OCI-M2 (cell line): ENCODE results near the gene SPATA33.
"Not testable (repeated sequence)": the region's sequence is repeated elsewhere in the genome, so short reads cannot be mapped to it uniquely, and the experiment has no call there.

Experiments
- DNase-seq: peaks from one replicate; lab custom pipeline; 2025; ENCODE audit not compliant: unreplicated experiment; lab: John Stamatoyannopoulos, UW

SPATA33 gene

DNA sequence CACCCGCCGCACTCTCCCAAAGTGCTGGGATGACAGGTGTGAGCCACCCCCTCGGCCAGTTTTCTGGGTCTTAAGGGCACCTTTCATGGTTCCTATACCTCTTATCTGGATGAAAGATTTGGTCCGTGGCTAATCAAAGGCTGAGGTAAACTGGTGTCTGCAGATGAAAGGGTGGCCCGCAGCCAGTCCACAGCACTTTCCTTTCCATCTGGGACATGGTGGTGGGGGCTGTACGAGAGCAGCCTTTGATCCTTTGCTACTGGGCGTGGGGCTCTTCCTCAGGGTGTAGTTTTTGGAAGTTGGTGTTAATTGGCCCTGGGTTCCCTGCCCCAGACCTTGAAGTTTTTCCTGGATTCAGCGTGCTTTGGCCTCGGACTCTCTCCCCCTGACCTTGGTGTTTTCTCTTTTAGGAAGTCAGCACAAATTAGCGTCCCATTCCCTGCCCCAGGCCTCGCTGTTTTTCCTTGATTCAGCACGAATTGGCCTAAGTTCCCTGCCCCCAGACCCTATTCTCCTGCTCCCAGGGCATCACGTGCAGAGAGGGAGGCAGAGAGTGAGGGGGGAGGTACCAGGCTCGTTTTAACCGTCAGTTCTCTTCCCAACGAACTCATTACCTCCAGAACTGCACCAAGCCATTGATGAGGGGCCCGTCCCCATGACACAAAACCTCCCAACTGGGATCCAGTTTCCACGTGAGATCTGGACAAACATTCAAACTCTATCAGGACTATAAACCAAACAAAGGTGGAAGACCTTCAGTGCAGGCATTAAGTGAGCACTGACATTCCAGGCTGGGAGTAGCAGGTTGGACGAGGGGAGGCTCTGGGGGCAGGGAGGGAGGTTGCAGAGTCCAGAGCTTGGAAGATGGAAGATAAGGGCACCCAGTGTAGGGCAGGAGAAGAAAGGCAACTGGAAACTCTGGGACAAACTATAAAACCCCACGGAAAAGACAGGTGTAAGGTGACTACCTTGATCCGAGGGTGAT, 32.6 kb upstream of the SPATA33 start:
- no peak for DNase-seq

DNA sequence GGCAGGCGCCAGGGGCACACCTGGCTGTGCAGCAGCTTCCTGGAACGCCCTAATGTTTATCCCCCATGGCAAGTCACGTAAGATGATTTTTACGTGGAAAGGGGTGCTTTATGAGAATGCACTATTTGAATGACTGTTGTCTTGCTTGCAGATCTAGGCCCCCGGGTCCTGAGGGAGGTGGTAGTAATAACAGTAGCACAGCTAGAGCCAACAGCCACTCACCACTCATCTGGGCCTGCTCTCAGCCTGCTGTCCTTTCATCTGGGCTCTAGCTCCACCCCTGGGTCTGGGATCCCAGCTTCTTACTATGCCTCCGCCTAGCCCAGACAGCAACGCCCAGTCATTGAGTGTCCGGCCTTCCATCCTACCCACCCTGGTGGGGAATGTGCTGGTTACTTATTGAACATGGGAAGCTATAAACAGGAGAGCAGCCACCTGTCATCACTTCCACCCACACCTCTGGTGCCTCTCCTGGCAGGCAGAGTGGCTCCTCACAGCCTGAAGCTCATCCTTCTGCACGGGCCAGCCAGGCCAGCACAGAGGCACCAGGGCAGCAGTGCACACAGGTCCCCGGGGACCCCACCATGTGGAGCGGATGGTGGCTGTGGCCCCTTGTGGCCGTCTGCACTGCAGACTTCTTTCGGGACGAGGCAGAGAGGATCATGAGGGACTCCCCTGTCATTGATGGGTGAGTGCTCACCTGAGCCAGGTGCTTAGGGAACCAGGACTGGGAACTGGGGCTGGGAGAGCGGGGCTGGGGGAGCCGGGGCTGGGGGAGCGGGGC, 27.6 kb upstream of the SPATA33 start:
- no peak for DNase-seq

DNA sequence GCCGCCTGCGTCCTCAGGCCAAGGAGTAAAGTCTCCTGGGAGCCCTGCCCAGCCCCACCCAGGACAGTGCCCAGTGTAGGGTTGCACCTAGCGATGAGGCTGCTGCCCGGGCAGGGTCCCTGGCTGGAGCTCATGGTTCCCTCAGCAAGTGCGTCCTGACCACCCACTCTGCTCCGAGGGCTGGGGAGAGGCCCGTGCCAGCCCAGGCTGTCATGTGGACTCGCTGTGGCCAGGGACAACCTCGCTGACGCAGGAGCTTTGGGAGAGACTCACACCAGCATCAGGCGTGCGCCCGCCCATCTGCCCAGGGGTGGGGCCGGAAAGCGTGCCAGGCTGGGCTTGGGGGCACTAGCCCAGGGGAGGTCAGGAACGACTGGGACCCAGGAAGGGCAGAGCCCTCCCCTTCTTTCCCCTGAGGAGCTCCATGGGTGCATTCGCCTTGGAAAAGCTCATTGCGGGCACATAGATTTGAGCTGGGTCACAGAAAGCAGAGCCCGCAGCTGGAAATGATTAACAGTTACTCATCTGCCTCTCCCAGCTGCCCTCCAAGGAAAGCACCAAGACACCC, 24.5 kb upstream of the SPATA33 start:
- DNase-seq = no peak

DNA sequence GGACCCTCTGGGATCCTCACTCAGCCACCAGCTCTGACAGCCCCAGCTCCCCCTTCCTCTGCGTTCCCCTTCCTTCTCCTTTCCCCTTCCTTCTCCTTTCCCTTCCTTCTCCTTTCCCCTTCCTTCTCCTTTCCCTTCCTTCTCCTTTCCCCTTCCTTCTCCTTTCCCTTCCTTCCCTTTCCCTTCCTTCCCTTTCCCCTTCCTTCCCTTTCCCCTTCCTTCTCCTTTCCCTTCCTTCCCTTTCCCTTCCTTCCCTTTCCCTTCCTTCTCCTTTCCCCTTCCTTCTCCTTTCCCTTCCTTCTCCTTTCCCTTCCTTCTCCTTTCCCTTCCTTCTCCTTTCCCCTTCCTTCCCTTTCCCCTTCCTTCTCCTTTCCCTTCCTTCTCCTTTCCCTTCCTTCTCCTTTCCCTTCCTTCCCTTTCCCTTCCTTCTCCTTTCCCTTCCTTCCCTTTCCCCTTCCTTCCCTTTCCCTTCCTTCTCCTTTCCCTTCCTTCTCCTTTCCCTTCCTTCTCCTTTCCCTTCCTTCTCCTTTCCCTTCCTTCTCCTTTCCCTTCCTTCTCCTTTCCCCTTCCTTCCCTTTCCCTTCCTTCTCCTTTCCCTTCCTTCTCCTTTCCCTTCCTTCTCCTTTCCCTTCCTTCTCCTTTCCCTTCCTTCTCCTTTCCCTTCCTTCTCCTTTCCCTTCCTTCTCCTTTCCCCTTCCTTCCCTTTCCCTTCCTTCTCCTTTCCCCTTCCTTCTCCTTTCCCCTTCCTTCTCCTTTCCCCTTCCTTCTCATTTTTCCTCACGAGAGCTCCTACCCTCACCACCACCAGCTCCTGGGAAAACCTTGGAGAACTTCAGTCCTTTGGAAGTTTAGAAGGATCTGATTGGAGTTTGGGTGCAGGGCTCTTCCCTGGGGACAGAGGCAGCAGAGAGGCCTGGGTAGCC, 22.9 kb upstream of the SPATA33 start:
- DNase-seq = not testable (repeated sequence)

DNA sequence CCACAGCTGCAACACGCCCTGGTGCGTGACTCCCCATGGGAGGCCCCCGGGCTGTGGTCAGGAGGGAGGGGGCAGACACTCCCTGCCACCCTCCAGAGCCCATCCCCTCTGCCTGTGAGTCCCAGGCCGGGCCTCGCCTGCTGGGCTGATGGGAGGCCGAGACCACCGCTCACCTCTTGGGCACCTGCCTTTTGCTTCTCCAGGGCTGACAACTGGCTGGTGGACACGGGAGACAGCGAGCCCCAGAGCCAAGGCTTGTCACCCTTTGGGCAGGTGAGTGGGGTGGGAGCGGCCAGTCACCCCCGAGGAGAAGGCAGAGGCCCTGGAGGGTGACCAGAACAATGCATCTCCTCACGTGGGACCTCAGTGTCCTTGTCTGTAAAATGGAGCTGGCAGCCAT, 21.0 kb upstream of the SPATA33 start:
- no peak for DNase-seq

DNA sequence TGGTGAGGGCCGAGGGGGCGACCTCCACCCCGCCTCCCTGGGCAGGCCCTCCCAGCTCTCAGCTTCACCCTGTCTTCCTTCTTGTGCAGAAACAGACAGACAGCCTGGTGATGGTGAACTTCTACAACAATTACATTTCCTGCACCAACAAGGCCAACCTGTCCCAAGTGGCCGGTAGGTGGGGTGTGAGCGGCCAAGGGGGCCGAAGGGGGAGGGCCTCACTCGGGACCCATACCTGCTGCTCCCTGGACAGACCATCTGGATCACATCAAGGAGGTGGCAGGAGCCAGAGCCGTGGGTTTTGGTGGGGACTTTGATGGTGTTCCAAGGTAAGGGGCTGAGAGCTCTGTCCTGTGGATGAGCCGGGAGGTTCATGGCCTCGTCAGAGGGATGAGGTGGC, 20.3 kb upstream of the SPATA33 start:
- DNase-seq = no peak

DNA sequence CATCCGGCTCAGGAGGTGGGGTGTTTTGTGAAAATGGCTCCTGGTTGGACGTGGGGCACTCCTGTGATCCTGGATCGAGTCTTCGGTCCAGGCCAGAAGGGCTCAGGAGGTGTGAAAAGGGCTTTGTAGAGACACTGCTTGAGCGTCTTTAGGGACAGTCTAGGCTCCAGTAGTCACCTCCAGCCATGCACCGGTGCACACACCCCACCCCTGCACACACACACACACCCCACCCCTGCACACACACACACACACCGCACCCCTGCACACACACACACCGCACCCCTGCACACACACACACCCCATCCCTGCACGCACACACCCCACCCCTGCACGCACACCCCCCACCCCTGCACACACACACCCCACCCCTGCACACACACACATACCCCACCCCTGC, 19.2 kb upstream of the SPATA33 start:
- no peak for DNase-seq

DNA sequence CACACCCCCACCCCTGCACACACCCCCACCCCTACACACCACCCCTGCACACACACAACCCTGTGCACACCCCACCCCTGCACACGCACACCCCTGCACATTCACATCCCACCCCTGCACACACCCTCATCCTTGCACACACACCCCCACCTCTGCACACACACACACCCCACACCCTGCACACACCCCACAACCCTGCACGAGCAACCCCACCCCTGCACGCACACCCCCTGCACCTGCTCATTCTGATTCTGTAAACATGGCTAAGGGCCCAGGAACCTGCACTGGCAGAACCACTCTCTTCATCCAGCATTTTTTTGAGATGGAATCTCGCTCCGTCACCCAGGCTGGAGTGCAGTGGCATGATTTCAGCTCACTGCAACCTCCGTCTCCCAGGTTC, 18.3 kb upstream of the SPATA33 start:
- DNase-seq = no peak

DNA sequence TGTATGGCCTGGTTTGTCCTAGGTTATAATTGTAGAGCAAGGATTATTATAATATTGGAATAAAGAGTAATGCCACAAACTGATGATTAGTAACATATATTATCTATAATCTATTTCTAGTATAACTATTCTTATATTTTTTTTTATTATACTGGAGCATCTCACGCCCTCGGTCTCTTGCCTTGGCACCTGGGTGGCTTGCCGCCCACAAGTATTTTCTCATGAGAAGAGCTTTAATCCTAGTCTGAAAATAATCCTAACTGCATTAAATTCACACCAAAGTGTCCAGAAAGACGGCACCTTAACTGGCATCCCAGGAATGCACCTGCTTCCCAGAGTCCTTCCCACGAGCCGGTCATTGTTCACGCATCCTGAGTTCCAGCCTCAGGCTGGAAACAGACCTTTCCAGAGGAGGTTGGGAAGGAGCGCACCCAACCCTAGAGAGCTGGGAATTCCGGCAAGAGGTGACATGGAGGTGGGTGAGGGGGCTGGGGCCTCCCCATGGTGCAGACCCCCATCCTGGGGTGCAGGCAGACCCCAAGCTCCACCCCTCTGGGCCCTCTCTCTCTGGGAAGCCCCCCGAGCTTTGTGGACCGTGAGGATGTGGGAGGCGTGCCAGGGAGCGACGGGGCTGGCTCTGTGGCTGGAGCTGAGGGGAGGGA, 16.0 kb upstream of the SPATA33 start:
- DNase-seq = no peak

DNA sequence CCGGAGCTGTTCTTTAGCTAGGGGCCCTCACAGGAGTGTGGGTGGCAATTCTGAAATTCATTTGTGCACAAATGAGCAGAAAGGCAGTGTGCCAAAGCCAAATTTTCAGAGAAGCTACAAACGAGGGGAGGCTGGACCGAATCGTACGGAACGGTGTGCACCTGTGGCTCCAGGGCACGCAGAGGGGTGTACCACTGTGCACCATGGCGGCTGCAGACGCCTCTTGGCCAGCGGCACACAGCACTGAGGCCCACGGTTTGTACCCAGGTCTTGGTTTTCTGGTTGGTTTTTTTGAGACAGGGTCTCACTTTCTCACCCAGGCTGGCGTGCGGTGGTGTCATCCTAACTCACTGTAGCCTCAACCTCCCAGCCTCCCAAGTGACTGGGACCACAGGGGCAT, 15.1 kb upstream of the SPATA33 start:
- DNase-seq = no peak

DNA sequence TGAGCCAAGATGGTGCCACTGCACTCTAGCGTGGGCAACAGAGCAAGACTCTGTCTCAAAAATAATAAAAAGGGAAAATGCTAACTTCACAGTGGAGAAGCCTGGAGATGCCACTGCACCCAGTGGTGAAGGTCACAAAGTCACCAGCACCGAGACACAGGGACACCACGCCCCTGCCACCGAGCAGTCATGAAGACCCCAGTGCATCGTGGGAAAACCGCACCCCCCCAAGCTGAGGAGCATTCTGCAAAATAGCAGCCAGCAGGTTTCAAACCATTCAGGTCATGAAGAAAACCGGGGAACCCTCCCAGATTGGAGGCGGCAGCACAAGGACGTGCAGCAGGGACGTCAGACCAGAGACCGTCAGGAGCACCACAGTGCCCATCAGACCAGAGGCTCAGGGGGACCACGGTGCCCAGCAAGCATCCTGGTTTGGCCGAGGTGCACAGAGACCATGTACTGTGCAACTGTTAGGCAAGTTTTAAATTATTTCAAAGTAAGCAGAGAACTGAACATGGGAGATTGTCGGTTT, 13.8 kb upstream of the SPATA33 start:
- no peak for DNase-seq

DNA sequence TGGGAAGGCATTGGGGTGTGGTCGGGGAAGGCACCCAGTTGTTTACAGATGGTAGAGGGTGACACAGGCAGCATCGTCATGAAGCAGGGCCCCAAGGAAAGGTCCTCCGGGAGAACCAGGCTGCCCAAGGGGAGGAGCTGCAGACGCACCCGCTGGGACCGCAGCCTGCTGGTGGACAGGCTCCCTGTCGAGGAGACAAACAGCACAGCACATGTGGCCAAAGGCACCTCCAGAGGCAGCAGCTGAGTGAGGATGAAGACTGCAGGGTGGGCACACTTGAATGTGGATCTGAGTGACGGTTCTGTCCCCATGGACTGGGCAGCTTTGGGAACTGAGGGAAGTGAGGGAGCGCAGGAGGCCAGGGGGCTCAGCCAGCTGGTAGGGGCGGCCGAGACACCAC, 12.5 kb upstream of the SPATA33 start:
- no peak for DNase-seq

DNA sequence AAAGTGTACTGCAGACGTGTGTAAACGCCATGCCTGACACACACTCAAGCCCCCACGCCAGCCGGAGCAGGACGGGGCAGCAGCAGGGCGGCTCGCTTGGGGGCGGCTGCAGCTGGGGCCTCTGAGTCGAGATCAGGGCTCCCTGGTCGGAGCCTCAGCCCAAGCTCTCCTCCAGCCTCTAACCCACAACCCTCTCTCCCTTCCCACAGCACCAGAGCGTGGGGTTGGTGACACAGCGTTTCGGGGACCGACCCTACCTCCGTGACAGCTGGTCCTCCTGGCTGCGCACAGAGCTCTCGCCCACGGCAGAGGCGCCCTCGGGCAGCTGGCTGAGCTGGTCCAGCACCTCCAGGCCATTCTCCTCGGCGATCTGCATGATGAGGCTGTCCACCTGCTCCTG, 11.4 kb upstream of the SPATA33 start:
- DNase-seq = no peak

DNA sequence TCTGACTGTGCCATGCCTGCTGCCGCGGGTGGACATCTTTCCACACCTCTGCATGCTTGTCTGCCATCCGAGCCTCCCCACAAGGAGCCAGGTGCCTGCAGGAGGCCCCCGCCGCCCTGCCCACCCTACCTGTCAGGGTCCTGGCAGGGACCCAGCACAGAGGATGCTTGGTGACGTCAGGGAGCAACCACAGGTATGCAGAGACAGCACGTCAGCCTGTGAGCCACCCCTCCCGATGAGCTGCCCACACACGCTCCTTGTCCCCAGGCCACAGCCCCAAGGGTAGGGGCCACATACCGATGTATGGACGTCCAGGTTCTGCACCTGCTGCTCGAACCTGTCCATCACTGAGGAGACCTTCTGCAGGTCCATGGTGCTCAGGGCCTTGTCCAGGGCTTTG, 10.7 kb upstream of the SPATA33 start:
- no peak for DNase-seq

DNA sequence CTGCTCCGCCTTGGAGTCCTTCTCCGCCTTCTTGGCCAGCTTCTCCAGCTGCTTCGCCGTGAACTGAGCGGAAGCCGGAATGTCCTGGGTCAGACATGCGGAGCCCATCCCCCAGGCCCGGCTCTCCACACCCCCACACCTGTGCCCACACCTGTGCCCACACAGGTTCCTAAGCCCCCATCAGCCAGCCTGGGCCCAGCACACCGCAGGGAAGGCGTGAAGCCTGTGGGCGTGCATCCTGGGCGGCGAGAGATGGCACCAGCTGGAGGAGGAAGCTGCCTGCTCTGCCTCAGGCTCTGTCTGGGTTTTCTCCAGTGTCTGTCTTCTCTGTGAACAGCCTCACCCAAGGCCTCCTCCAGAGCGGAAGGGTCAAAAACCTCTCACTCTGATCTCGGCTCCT, 6.1 kb upstream of the SPATA33 start:
- DNase-seq = no peak

DNA sequence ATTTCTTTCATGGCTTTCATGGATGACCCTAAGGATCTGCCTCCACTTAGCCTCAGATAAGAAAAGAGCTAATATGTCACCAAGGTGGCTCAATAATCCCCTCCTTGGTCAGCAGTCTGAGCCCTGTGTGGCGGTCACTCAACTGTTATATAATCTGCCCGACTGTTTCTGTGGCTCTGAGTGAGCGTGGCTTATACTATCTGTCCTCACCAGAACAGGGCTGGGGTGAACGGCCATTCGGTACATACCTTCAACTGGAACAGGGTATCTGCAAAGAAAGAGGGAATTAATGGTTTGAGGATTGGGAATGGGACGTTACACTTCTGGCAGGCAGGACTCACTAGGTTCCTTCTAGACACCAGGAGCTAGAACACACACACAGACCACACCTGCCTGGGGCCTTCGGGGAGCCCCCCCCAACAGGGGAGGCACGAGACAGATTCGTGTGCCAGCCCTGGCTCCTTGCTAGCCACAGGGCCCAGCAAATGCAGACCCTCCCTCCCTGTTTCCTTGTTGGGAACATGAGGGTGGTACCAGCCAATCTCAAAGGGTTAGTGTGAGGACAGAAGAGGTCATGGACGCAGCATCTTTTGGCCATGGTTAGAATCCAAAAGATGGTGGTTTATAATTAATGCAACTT, 3.9 kb upstream of the SPATA33 start:
- DNase-seq = no peak

DNA sequence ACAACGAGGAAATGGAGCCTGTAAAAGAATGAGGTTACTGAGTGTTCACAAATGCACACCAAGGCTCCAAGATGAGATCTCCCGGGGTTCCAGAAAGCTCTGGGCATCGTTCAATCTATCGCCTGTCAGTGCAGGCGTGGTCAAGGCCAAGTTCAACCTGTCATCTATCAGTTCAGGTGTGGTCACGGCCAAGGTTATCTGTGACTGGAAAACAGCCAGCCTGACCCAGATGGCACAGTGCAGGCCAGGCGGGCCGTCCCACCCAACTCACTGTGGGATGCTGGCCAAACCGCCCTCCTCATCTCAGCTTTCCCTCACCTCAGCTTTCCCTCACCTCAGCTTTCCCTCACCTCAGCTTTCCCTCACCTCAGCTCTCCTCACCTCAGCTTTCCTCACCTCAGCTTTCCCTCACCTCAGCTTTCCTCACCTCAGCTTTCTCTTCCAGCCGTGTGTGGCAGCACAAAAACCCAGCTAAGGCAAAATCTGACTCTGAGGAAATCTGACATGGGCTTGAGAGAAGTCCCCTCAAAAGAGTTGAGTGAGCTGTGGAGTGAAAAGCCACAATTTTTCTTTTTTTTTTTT, 2.5 kb upstream of the SPATA33 start:
- DNase-seq = no peak

DNA sequence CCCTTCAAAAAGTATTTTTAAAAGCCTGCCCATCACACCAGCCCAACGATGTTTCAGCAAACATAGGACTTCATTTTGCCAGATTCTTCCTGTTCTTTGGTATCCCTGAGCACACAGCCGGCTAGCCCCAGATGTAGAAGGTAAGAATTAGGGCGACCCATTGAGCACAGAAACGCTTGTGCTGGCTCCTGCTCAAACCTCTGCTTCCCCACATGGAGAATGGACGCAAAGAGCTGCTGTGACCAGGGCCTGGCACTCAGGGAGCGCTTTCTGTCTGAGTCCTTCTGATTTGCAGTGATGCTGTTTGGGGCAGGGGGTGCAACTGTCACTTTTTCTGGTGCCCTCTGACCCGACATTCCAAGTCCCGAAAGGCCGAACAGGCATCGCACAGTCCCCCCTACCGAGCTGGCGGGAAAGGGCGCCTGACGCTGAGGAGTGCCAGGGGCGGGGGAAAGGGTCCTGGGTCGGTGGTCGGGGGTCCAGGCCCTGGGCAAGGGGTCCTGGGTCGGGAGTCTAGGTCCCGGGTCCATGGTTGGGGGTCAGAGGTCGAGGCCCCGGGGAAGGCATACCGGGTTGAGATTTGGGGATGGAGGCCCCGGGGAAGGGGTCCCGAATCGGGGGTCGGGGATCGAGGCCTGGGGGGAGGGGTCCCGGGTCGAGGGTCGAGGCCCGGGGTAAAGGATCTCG, 1.1 kb upstream of the SPATA33 start:
- DNase-seq = no peak
